Measurements from ENCODE around the gene GNB1. TPM values are rescaled to one million over a fixed set of nuclear protein-coding genes. Genes with fewer than 3 reads are reported as not detected.

Gene GNB1
- total and polyA plus RNA-seq, 8 donors = 241 to 360 (median 271) TPM

- ATAC-seq = no peak
- H3K36me3 ChIP-seq = peaks cover 0 to 99% of the 10 kb centered on the region in 2 donors
- H3K27me3 ChIP-seq = no peaks in the 10 kb centered on the region
- no peak overlapping the region for H3K4me3 ChIP-seq
- no peak for DNase-seq
- H3K4me1 ChIP-seq = no peaks in the 10 kb centered on the region
- TF ChIP-seq CTCF (IDR thresholded peaks at IDR 0.05) = no peak
- intact Hi-C loops (cut with DNase I) = no loop called here
- H3K27ac ChIP-seq = no peak overlapping the region
- H3K9me3 ChIP-seq = no peaks in the 10 kb centered on the region
Observed at GRCh38 chr1:1806890-1807289, 84.0 kb downstream of the GNB1 start.

GRCh38 chr1:1804301-1804700 is 86.6 kb downstream of the GNB1 start:
- Histone ChIP-seq H3K9me3 (no peaks in the 10 kb centered on the region), H3K27ac (no peak overlapping the region), H3K27me3 (no peaks in the 10 kb centered on the region), H3K4me3 (no peak overlapping the region), H3K4me1 (no peaks in the 10 kb centered on the region), H3K36me3 (peaks cover 0 to 98% of the 10 kb centered on the region in 2 donors)
- no peak for DNase-seq
- no peak for TF ChIP-seq CTCF (IDR thresholded peaks at IDR 0.05)
- no peak for ATAC-seq
- intact Hi-C loops (cut with DNase I) = no loop called here

- Histone ChIP-seq H3K27me3 (no peaks in the 10 kb centered on the region), H3K9me3 (no peaks in the 10 kb centered on the region), H3K27ac (no peak overlapping the region), H3K4me1 (no peaks in the 10 kb centered on the region), H3K36me3 (peaks cover 0 to 99% of the 10 kb centered on the region in 2 donors), H3K4me3 (no peak overlapping the region)
- DNase-seq = no peak
- intact Hi-C loops (cut with DNase I) = no loop called here
- no peak for ATAC-seq
- no peak for TF ChIP-seq CTCF (IDR thresholded peaks at IDR 0.05)
Observed at GRCh38 chr1:1802871-1803270, 88.0 kb downstream of the GNB1 start.

GRCh38 chr1:1799716-1800115 is 91.2 kb downstream of the GNB1 start:
- Histone ChIP-seq H3K36me3 (peaks cover 0 to 99% of the 10 kb centered on the region in 2 donors), H3K9me3 (no peaks in the 10 kb centered on the region), H3K4me1 (no peaks in the 10 kb centered on the region), H3K4me3 (no peak overlapping the region), H3K27me3 (no peaks in the 10 kb centered on the region), H3K27ac (no peak overlapping the region)
- ATAC-seq = no peak
- TF ChIP-seq CTCF (IDR thresholded peaks at IDR 0.05) = no peak
- intact Hi-C loops (cut with DNase I) = no loop called here
- DNase-seq = no peak

GRCh38 chr1:1797731-1798341 is 93.1 kb downstream of the GNB1 start:
- H3K4me1 ChIP-seq = no peaks in the 10 kb centered on the region
- H3K9me3 ChIP-seq = no peaks in the 10 kb centered on the region
- DNase-seq = no peak
- H3K4me3 ChIP-seq = no peak overlapping the region
- H3K27ac ChIP-seq = no peak overlapping the region
- H3K27me3 ChIP-seq = no peaks in the 10 kb centered on the region
- intact Hi-C loops (cut with DNase I) = no loop called here
- ATAC-seq = no peak
- H3K36me3 ChIP-seq = peaks cover 0 to 99% of the 10 kb centered on the region in 2 donors
- no peak for TF ChIP-seq CTCF (IDR thresholded peaks at IDR 0.05)
